ENCODE measurements around the gene C6orf163.

Gene C6orf163

GRCh38 chr6:87407901-87408720, 63.5 kb downstream of the C6orf163 start, which contains the start of gene CFAP206:
CFAP206 (plus strand) TSS chr6:87407972; CDS start chr6:87409840, 1,868 bp downstream.
- peaks cover 6% of the 10 kb centered on the region; the same call in 1 of the 2 replicates for H3K27me3 ChIP-seq (ENCODE audit: low read depth)
- no peaks in the 10 kb centered on the region for H3K36me3 ChIP-seq (replicated peaks)
- peak; percentile 84 to 86 for DNase-seq (ENCODE audit: low spot score in 2 of 2)
- H3K4me3 ChIP-seq, result peak within 1 kb of the TSS; percentile 87
- in situ Hi-C loops (cut with MboI; ENCODE audit: low sequenced_read_pairs), result no loop called here
- peaks cover 2% of the 10 kb centered on the region; the same call in 1 of the 2 replicates for H3K4me1 ChIP-seq
- no peaks in the 10 kb centered on the region for H3K9me3 ChIP-seq

- Histone ChIP-seq H3K9me3 (no peaks in the 10 kb centered on the region), H3K27me3 (ENCODE audit: low read depth) (peaks cover 6% of the 10 kb centered on the region; the same call in 1 of the 2 replicates), H3K4me1 (peaks cover 2% of the 10 kb centered on the region; the same call in 1 of the 2 replicates), H3K36me3 (replicated peaks) (no peaks in the 10 kb centered on the region), H3K4me3 (peak overlapping the region; percentile 87)
- in situ Hi-C loops (cut with MboI; ENCODE audit: low sequenced_read_pairs), result no loop called here
- no peak for DNase-seq (ENCODE audit: low spot score in 2 of 2)
Observed at GRCh38 chr6:87408721-87409155, 64.1 kb downstream of the C6orf163 start.

All from HAP-1 (cell line).